DMS79 treated with DMSO at 0.1 percent for 48 hours (cell line): ENCODE results near the gene VSIG1.

ENCODE experiments used
- DNase-seq: peaks from one replicate; lab custom pipeline; 2025; lab: John Stamatoyannopoulos, UW

VSIG1 gene

DNA sequence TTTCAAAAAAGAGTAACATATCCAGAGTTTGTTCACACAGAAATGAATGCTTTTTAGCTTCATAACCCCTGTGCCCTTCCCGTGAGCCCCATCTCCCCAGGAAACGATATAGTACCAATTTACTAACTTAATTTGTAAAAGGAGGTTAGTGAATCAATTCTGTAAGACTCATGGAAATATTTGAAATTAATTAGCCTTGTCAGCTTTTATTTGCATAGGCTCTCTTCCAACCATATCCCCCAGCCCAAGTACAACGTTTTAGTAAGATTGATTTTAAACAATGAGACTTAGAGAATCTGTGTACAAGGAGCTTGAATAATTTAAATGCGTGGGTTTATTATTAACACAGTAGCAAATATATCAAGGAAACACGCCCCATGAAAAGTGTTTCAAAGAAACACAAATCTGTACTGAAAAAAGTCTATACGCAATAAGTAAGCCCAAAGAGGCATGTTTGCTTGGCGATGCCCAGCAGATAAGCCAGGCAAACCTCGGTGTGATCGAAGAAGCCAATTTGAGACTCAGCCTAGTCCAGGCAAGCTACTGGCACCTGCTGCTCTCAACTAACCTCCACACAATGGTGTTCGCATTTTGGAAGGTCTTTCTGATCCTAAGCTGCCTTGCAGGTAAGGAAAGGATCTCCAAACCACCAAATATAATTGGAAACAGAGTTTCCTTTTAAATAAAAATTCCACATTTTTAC lies at the start of gene VSIG1:
Gene VSIG1 (plus strand): TSS at position 512 of the 703 bp plus-strand sequence. CDS start 66 bp downstream, at position 578.
- DNase-seq, result no peak

DNA sequence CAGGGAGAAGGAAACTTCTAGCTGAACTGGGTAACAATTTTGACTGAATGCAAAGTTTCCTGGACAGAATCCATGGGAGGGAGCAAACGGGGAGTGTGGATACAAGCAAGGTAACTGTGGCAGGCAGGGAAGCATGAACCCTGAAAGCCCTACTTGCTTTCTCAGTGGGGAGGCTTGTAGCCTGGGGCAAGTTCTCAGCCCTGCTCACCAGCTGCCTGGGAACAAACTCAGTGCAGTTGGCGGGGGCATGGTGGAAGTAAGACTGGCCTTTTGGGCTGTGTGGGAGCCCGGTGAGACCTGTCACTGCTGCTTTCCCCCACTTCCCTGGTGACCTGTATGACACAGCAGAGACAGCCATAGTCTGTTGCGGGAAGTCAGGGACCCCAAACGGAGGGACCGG lies 48.7 kb upstream of the VSIG1 start:
- no peak for DNase-seq

DNA sequence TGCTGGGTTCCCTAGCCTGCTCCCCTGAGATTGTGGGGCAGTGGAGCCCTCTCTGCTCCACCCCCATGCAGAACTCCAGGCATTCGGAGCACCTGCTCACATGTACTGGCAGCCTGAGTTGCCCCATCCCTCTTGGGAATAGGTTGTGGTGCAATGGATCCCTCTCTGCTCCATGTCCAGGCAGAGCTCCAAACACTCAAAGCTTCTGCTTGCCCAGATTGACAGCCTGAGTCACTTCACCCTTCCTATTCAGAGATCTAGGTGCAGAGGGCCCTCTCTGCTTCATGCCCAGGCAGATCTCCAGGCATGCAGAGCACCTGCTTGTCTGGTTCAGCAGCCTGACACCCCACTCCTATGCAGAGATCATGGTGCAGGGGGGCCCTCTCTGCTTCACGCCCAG lies 44.1 kb upstream of the VSIG1 start:
- peak; percentile 20 for DNase-seq

DNA sequence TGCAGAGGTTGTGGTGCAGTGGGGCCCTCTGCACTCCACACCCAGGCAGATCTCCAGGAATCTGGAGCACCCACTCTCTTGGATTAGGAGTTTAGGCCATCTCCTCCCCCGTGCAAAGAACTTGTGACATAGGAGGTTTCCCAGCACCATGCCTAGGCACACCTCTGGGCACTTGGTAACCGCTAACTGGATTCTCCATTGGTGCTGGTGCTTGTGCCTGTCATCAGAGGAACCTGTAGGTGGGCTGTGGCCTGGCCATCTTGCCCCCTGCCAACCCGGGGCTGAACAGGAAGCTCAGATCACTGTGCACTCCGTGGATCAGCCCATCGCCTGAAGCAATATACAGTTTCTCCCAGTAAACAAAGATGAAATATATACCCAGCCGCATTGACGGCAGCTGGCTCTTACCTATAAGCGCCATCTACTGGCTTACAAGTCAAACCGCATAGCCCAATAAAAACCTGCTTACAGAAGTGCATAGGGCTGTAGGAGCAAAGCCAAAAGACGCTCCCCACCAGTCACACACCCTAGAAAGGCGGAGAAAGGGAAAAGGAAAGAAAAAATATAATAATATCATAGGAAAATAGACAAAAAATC lies 43.5 kb upstream of the VSIG1 start:
- DNase-seq, result peak; percentile 32

DNA sequence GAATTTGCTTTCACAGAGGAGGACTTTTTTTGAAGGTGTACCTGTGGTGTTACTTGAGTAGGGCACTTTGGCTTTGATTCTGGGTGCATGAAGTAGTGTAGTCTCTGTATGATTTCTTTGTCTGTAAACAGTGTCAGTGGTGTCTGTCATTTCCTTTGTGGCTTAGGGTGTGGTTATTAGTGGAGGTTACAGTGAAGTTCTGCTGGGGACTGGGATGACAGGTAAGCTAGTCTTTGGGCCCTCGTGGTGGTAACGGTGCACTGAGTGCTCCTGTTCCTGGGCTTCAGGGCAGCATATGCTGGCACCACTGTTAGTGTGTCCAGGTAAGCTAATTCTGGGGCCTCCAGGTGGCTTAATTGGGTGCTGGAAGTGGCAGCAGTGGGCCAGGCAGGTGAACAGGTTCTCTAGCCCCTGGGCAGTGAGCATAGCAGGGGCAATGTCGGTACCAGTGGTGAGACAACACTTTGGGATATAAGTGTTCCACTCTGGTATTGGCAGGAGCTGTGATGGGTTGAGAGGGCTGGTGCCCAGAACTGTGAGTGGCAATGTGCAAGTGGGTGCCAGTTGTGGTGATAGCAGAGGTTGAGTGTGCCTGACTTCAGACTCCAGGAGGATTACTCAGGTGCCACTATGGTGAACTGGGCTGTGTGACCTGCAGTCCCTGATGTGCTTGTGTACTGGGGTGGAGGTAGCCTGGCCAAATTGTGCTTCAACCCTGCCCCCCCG lies 26.0 kb upstream of the VSIG1 start:
- no peak for DNase-seq

DNA sequence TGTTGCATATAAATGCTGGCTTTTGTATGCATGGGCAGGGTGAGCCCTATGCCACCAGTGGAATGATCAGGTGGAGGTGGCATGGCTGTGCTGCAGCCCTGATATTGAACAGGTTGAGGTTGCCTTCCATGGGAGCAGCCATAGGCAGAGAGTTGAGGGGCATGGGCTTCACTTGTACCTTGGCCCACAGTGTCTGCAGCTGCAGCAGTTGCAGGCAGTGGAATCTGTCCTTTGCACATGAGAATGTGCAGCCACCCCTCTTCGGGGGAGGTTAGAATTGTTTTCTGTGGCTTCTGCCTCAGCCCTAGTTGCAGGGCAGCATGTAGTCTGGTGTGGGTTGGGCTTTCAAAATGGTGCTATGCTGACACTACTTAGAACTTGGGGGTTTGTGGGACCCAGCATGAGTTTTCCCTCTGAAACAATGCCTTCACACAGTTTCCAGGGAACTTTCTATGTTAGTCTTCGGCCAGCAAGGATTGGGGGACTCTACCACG lies 25.4 kb upstream of the VSIG1 start:
- DNase-seq, result no peak

DNA sequence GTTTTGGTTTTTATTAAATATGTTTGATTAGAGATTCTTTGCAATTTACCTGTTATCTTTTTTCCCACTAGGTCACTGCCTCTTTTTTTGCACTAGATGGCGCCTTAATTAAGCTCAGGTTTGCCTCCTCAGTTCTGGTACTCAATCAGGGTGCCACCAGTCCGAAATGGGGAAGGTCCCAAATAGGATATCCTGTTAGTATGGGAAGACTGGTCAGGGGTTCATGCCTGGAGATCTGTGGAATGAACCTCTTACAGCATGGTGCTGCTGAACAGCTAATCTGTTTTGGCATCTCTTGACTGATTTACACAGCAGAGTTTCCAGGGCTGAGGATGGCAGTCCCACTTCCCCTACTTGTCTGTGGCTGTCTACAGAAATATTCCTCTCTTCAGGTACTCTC lies 24.2 kb upstream of the VSIG1 start:
- no peak for DNase-seq

DNA sequence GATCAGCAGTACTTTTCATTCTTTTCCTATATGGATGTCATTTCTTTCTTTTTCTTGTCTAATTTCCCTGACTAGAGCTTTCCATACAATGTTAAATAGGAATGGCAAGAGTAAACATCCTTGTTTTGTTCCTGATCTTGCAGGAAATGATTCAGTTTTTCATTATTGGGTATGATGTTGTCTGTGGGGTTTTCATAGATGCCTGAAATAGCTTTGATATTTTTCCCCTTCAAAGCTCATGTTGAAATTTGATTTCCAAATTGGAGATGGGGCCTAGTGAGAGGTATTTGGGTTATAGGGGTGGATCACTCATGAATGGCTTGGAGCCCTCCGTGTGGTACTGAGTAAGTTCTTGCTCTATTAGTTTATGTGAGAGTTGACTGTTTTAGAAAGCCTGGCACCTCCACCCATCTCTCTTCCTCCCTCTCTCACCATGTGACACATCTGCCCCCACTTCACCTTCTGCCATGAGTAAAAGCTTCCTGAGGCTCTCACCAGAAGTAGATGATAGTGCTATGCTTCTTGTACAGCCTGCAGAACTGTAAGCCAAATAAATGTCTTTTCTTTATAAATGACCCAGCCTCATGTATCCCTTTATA lies 22.3 kb upstream of the VSIG1 start:
- DNase-seq, result no peak

DNA sequence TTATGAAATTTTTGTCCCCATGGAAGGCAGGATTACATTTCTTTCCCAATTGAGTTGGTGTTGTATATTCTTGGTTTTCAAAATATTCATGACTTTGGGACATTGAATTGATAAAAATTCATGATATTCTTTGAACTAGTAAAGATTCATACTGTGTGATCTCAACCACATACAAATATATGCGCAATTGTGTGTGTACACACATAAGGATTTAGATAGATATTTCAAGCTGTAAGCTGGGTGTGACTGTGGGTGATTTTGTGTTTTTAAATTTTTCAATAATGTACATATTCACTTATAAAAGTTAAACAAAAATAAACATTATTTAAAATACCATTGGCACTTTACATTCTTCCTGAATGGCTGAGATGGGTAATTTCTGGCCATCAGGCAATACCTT lies 19.5 kb upstream of the VSIG1 start:
- DNase-seq, result no peak

DNA sequence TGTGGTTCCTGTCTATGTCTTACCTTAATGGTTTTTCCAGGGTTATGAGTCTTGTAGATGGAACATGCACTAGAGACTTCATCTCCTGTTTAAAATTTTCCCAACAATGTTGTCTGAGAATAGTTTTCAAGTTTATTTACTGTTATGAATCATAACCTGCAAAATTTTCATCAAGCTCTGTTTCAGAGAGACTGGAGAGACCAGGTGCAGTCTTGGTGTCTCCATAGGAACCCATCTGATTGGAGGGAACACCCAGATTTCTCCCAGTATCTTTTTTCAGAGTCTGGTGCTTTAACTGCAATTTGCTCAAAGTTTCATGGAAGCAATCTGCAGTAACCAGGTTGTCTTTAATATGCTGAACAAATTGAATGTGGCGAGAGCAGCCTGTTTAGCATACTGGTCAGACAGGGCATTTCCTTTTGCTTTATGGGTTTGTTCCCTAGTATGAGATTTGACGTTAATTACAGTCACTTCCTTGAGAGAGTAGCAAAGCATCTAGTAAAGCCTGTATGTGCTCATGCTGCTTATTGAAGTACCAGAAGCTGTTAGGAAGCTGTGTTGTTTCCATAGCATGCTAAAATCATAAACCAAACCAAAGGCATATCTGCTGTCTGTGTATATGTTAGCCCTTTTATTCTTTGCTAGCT lies 18.8 kb upstream of the VSIG1 start:
- no peak for DNase-seq

DNA sequence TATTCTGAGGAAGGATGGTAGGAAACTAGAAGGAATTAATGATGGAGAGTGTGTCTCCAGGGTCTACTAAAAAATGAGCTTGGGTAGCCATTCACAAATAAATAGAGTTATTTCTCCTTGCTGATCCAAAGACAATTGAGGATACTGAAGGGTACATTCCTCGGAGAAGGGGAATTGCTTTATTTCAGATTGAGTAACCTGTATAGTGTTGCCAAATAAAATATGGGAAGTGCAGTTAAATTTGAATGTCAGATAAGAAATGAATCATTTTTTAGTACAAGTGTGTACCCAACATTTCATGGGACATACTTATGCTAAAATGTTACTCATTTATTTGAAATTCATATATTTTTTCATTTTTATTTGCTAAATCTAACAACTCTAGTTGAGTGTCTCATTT lies 16.0 kb upstream of the VSIG1 start:
- DNase-seq, result no peak

DNA sequence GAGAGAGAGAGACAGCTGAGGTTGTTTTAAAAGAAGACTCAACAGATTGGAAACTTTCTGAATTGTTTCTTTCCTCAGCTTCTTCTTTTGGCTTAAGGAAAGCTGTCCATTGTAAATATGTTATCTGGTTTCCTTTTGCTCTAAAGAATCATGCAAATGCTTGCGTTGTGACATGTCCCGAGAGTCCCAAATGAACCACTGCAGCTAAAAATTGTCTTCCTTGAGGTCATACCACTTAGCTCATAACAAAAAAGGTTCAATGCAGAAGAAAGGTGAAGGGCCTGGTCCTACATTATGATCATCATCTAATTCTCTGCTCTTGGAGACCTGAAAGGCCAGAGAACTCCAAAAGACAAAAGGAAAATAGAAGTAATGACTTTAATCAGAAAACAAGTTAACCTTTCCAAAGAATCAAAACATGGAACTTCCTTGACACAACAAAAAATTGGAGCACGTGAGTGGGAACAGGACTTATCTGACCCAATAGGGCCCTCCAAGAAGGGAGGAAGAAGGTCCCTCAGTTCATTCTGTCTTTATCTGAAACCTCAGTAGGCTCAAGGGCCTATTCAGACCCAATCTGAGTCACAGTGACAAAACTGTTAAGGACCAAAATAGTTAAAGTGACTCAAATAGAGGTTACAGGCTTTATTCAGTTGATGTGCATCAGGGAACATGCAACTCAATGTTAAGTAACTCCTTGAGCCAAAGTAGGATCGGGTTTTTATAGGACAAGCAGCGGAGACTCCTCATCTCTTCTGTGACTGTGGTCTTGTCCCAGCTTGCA lies 14.7 kb upstream of the VSIG1 start:
- DNase-seq, result no peak

DNA sequence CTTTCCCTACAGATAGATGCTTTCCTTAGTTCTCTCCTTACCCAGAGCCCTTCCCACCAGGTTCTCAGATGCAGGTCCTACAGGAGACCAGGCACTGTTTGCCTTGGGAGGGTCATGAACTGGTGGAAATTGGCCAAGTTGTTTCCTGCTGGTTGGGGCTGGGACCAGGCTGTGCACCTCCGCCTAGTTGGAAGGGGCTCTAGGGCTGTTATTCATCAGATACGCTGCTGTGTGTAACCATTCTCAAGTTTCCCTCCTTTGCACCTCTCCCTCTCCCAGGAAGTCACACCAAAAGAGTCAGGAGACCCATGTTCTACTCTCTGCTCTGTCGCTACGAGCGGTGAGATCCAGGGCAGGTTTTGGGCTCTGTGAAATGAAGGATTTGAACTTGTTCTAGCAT lies 11.9 kb upstream of the VSIG1 start:
- no peak for DNase-seq

DNA sequence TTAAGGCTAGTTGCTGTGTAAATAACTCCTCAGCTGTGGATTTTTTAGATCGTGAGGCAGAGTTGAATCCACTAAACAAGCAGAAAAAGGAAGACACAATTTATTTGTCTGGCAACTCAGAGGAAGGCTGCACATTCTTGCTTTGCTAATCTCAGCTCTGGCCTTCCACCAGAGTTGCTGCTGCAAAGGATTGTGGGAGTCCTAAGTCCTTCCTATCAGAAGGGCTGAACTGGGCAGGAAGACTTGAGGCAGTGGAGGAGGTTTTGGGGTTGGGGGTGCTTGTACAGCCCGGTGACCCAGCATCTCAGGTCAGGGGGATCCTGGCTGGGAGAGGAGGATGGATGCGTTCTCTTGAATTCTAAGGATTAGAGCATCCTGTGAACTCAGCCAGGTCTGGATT lies 11.0 kb upstream of the VSIG1 start:
- no peak for DNase-seq

DNA sequence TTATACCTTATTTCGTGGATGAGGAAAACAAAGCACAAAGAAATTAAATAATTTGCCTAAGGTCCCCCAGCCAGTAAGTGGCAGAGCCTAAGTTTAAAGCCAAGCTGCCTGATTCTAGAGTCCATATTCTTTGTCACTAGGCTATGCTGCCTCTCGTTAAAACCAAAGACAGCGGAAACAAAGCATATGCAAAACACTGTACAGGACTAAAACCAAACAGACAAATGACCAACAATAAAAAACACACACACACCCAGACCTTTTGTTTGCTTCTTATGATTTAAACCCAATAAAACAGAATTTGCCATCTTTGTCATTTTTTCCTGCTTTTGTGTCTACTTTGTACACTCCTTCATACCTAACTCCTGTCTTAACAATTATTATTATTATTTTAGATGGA lies 10.1 kb upstream of the VSIG1 start:
- DNase-seq, result no peak

DNA sequence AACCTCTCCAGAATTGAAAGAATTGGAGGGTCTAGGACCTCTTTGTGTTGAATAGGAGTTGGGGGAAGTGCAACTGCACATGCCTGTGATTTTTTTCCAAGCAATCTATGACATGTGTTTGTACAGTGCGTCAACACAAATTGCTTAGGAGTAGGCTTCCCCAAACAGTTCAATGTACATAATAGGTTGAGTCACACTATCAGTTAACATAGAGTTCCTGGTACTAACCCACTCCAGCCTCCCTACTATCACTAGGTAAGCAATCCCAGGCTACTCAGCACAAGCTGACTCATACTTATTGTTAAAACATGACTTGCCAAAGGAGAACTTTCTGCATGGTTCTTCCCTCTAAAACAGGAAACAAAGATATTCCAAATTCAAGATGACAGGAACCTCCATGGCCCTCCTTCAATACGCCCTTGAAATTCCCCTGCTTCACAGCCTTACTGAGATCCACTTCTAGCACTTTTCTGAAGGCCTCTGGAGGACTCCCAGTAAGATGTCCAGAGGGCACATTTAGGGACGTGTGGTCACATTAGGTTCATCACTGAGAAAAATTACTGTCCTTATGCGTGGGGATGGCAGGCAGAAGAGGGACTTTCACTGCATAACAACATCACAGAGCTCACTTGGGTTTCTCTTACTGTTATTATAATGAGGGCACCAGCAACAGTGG lies 8.4 kb upstream of the VSIG1 start:
- DNase-seq, result no peak

DNA sequence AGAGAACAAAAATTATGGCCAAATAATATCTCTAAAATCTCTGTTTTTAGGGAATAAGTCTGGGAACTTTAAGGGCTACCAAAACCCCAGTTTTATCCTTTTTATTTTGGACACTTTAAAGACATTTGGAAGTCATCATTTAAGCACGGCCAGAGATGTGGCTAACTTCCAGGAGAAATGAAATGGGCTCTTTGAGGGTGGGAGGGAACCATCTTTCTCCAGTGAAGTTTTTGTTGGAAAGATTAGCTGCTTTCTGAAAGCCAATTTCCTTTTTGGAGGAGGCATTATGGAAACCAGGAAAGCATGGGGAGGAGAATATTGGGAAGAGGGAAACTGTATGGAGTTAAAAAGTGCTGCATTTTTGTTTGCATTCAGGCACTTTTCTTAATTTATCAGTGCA lies 4.8 kb downstream of the VSIG1 start:
- no peak for DNase-seq

DNA sequence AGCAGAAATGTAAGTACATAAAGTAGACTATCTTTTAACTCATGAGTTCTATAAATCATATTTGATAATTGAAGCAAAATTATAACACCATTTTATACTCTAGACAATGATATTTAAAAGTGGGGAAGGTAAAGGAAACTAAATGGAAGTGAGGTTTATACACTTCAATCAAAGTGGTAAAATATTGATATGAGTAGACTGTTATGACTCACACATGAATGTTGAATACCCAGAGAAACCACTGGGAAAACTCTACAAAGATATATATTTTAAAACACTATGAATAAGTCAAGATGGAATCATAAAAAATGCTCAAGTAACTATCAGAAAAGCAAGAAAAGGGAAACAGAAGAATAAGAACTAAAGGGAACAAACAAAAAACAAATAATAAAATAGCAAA lies 8.4 kb downstream of the VSIG1 start:
- no peak for DNase-seq

DNA sequence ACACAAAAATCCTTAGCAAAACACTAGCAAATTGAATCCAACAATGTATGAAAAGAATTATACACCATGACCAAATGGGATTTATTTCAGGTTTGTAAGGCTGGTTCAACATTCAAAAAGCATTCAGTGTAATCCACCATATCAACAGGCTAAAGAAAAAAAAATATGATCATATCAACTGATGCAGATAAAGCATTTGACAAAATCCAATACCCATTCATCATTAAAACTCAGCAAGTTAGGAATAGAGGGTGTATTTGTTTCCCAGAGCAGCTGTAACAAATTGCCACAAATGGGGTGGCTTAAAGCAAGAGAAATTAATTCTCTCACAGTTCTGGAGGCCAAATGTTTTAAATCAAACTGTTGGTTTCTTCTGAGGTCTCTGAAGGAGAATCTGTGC lies 10.7 kb downstream of the VSIG1 start:
- DNase-seq, result no peak

DNA sequence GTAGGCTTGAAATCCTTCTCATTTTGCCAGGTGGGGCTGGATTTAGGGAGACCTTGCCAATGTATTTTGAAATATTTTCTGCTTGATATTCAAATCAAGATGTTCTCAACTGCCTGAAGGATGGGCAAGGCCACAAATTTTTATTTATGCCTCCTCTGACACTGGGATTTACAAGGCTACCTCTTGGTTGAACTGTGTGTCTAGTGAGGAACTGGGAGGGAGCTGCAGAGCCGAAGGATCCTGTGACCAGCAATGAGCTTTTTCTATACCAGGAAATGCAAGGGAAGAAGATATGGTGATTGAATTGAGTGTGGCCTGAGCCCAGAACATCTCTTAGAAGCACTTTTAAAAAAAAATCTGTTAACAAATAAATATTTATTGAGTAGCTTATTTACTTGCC lies 14.9 kb downstream of the VSIG1 start:
- no peak for DNase-seq

DNA sequence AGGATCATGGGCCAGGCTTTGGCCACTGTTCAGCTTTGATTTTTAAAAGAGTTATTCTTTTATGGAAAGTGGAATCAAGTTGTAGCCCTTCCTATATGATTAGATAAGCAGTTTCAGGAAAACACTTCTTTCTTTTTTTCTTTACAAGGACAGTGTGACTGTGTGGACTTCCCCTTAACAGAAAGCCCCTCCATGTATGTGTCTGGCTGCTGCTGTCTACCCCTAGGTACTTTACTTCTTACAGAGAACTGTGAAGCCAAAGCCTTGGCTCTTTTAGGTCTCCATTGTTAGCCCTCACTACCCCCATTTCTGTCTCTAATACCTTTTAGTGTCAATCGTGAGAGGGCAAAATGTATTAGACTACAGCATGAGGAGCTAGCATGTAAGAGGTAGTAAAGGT lies 19.1 kb downstream of the VSIG1 start:
- DNase-seq, result no peak
